Tibial nerve (tissue), 4 donors: Measurements from ENCODE around the gene SCAF1. TPM values are rescaled to one million over a fixed set of nuclear protein-coding genes. Genes with fewer than 3 reads are reported as not detected.
A peak's percentile ranks its signal among the peaks of the same experiment; 100 is the strongest.

Experiments
- DNase-seq, 2 donors: peaks; one replicate each; pipeline ENCODE4 v3.0.0-alpha.2; 2019; ENCODE audit warnings: low spot score in 2 of 2
- H3K27ac ChIP-seq, 4 donors: fragments of 200-600 bp; sonication (generic) in 3 of 4; one replicate each; pipeline ENCODE4 v1.5.1; 2017 to 2019; ENCODE audit warnings: mild to moderate bottlenecking in 1 of 4
- H3K27me3 ChIP-seq, 2 donors: fragments of 200-600 bp; sonication (generic) in 1 of 2; one replicate each; pipeline versions ENCODE4 v1.5.1 to v1.6.0; 2017 to 2019
- H3K36me3 ChIP-seq, 3 donors: fragments of 200-600 bp; sonication (generic); one replicate each; pipeline ENCODE4 v1.5.1; 2018 to 2019
- H3K4me1 ChIP-seq, 4 donors: fragments of 200-600 bp; sonication (generic) in 3 of 4; one replicate each; pipeline ENCODE4 v1.5.1; 2017 to 2019
- H3K4me3 ChIP-seq, 4 donors: fragments of 200-600 bp; sonication (generic) in 3 of 4; one replicate each; pipeline ENCODE4 v1.5.1; 2017 to 2019; ENCODE audit warnings: mild to moderate bottlenecking in 1 of 4, moderate library complexity in 1 of 4
- H3K9me3 ChIP-seq, 4 donors: fragments of 200-600 bp; sonication (generic) in 3 of 4; one replicate each; pipeline ENCODE4 v1.5.1; 2017 to 2019
- CTCF ChIP-seq, 5 experiments: fragments of 200-600 bp in 3 of 5; fragments of 450-650 bp in 2 of 5; sonication (generic) in 3 of 5; IDR thresholded peaks; one replicate each; pipeline ENCODE4 v1.5.1; 2016 to 2019; ENCODE audit warnings: antibody characterized with exemption in 5 of 5, mild to moderate bottlenecking in 3 of 5, moderate library complexity in 2 of 5
- EP300 ChIP-seq, 2 donors: sonication (generic); formaldehyde crosslinking; IDR thresholded peaks; one replicate each; pipeline ENCODE4 v1.6.1; 2017; ENCODE audit warnings: antibody characterized with exemption in 2 of 2, mild to moderate bottlenecking in 1 of 2
- POLR2A ChIP-seq, 2 donors: fragments of 450-650 bp; IDR thresholded peaks; one replicate each; pipeline ENCODE4 v1.6.1; 2017; ENCODE audit warnings: antibody characterized with exemption in 2 of 2, mild to moderate bottlenecking in 2 of 2, moderate library complexity in 2 of 2
- WGBS, 2 donors: methylation state at CpG; one replicate each; pipeline ENCODE4 v1.1.5; 2018; 5-methylcytosine and 5-hydroxymethylcytosine counted together
- total RNA-seq, 4 donors: library from RNA; depleted of rRNA; stranded (reverse); fragments of >200 nt; gene quantifications; one replicate each; pipeline ENCODE4 v1.1.0, GENCODE V29; 2016

The SCAF1 gene
- total RNA-seq, 4 donors from 2014 or later: 20.1 to 53.7 (median 31.1) TPM

GRCh38 chr19:49677231-49677900 is 35.4 kb downstream of the SCAF1 start, which contains the start of gene PRMT1:
TSS of gene PRMT1 (plus strand) at chr19:49677271. CDS start at chr19:49677281, 10 bp downstream.
- peak within 1 kb of the TSS; percentile 66 to 100 (median 92) for H3K4me3 ChIP-seq
- H3K4me1 ChIP-seq: peaks cover 0 to 55% (median 28%) of the 10 kb centered on the region in 4 donors
- H3K27ac ChIP-seq: peak within 1 kb of the TSS; percentile 95 to 97 (median 97)
- DNase-seq: no peak
- TF ChIP-seq EP300 (IDR thresholded peaks at IDR 0.05) (peak in 1 of 2 donors; percentile 93), CTCF (IDR thresholded peaks at IDR 0.05) (no peak), POLR2A (IDR thresholded peaks at IDR 0.05) (peak; percentile 71 to 87)
- H3K36me3 ChIP-seq: peaks cover 0 to 16% (median 8%) of the 10 kb centered on the region in 3 donors
- no peaks in the 10 kb centered on the region for H3K9me3 ChIP-seq
- WGBS, 2 donors: 1 to 2% methylated on average over 37 to 48 of the region's 57 CpGs
- H3K27me3 ChIP-seq: no peaks in the 10 kb centered on the region

- Histone ChIP-seq H3K27ac (peak overlapping the region; percentile 93 to 97 (median 96)), H3K36me3 (peaks cover 0 to 23% (median 11%) of the 10 kb centered on the region in 3 donors), H3K27me3 (no peaks in the 10 kb centered on the region), H3K9me3 (no peaks in the 10 kb centered on the region), H3K4me1 (peaks cover 0 to 52% (median 28%) of the 10 kb centered on the region in 4 donors), H3K4me3 (peak overlapping the region; percentile 66 to 100 (median 92))
- DNase-seq: peak; percentile 72 to 83
- TF ChIP-seq POLR2A (IDR thresholded peaks at IDR 0.05): no peak
- TF ChIP-seq CTCF (IDR thresholded peaks at IDR 0.05): peak; percentile 37 to 76 (median 63)
- no peak for TF ChIP-seq EP300 (IDR thresholded peaks at IDR 0.05)
- WGBS, 2 donors: 2 to 3% methylated on average over 15 to 21 of the region's 21 CpGs
These were observed 36.1 kb downstream of the SCAF1 start for GRCh38 chr19:49677901-49678674.

- Histone ChIP-seq H3K27ac (peak overlapping the region in 2 of 4 donors; percentile 95 to 97), H3K9me3 (no peaks in the 10 kb centered on the region), H3K4me3 (no peak overlapping the region), H3K36me3 (peaks cover 0 to 34% (median 11%) of the 10 kb centered on the region in 3 donors), H3K27me3 (no peaks in the 10 kb centered on the region), H3K4me1 (peaks cover 0 to 52% (median 28%) of the 10 kb centered on the region in 4 donors)
- WGBS, 2 donors: 63 to 66% methylated on average over 12 of the region's 12 CpGs
- no peak for TF ChIP-seq POLR2A (IDR thresholded peaks at IDR 0.05)
- TF ChIP-seq EP300 (IDR thresholded peaks at IDR 0.05): no peak
- no peak for TF ChIP-seq CTCF (IDR thresholded peaks at IDR 0.05)
- no peak for DNase-seq
These were observed 37.2 kb downstream of the SCAF1 start for GRCh38 chr19:49678985-49679770.

- no peak for TF ChIP-seq CTCF (IDR thresholded peaks at IDR 0.05)
- TF ChIP-seq POLR2A (IDR thresholded peaks at IDR 0.05): no peak
- TF ChIP-seq EP300 (IDR thresholded peaks at IDR 0.05): no peak
- 43 to 49% methylated on average over 10 of the region's 10 CpGs for WGBS, 2 donors
- Histone ChIP-seq H3K27me3 (no peaks in the 10 kb centered on the region), H3K9me3 (no peaks in the 10 kb centered on the region), H3K4me1 (peaks cover 0 to 52% (median 28%) of the 10 kb centered on the region in 4 donors), H3K36me3 (peaks cover 0 to 41% (median 18%) of the 10 kb centered on the region in 3 donors), H3K27ac (peak overlapping the region; percentile 50 to 97 (median 78)), H3K4me3 (peak overlapping the region in 1 of 4 donors; percentile 30)
- no peak for DNase-seq
These were observed 37.9 kb downstream of the SCAF1 start for GRCh38 chr19:49679771-49680413.
